Ascending aorta (tissue), 2 donors: ENCODE results near the gene B3GAT3. TPM values are rescaled to one million over a fixed set of nuclear protein-coding genes. Genes with fewer than 3 reads are reported as not detected.
"Not testable (repeated sequence)": the region's sequence is repeated elsewhere in the genome, so short reads cannot be mapped to it uniquely, and the experiment has no call there.

Experiments used
- DNase-seq, 2 donors: peaks; one replicate each; pipeline ENCODE4 v3.0.0-alpha.2; 2019; ENCODE audit warnings: low spot score in 2 of 2
- H3K27ac ChIP-seq, 2 donors: fragments of 200-600 bp; sonication (generic); one replicate each; pipeline ENCODE4 v1.5.1; 2016 to 2017; ENCODE audit warnings: mild to moderate bottlenecking in 1 of 2
- H3K27me3 ChIP-seq: fragments of 200-600 bp; sonication (generic); one replicate; pipeline ENCODE4 v1.5.1; 2017
- H3K36me3 ChIP-seq, 2 donors: fragments of 200-600 bp; sonication (generic); one replicate each; pipeline ENCODE4 v1.5.1; 2016
- H3K4me1 ChIP-seq, 2 donors: fragments of 200-600 bp; sonication (generic); one replicate each; pipeline ENCODE4 v1.5.1; 2016 to 2017; ENCODE audit warnings: mild to moderate bottlenecking in 1 of 2
- H3K4me3 ChIP-seq, 2 donors: fragments of 200-600 bp; sonication (generic); one replicate each; pipeline ENCODE4 v1.5.1; 2016 to 2017; ENCODE audit warnings: mild to moderate bottlenecking in 1 of 2
- H3K9me3 ChIP-seq, 2 donors: fragments of 200-600 bp; sonication (generic); one replicate each; pipeline ENCODE4 v1.5.1; 2016
- CTCF ChIP-seq, 3 experiments: fragments of 200-600 bp in 2 of 3; fragments of 450-650 bp in 1 of 3; sonication (generic) in 2 of 3; IDR thresholded peaks; one replicate each; pipeline ENCODE4 v1.5.1; 2016 to 2019; ENCODE audit warnings: antibody characterized with exemption in 3 of 3, mild to moderate bottlenecking in 1 of 3, moderate library complexity in 1 of 3
- intact Hi-C: fragments of 100-400 bp; cut with DNase I; formaldehyde crosslinking; loops from one replicate; pipeline ENCODE4 v1.15.1; 2023
- total RNA-seq: library from RNA; depleted of rRNA; stranded (reverse); fragments of >200 nt; gene quantifications from one replicate; pipeline ENCODE4 v1.1.0, GENCODE V29; 2016

B3GAT3 gene
- total RNA-seq, 1 donor from 2014 or later, result 61.3 TPM

GRCh38 chr11:62588966-62589637 lies 32.7 kb downstream of the B3GAT3 start:
- Histone ChIP-seq H3K27me3 (no peaks in the 10 kb centered on the region), H3K27ac (no peak overlapping the region), H3K4me1 (peaks cover 10 to 20% of the 10 kb centered on the region in 2 donors), H3K9me3 (no peaks in the 10 kb centered on the region), H3K36me3 (peaks cover 34 to 35% of the 10 kb centered on the region in 2 donors), H3K4me3 (no peak overlapping the region)
- no peak for DNase-seq
- TF ChIP-seq CTCF (IDR thresholded peaks at IDR 0.05), result no peak
- intact Hi-C loops, result no loop called here

GRCh38 chr11:62585356-62585755 lies 36.4 kb downstream of the B3GAT3 start:
- H3K27me3 ChIP-seq, H3K4me3 ChIP-seq, DNase-seq, H3K9me3 ChIP-seq, intact Hi-C loops, H3K4me1 ChIP-seq, H3K27ac ChIP-seq: not testable (repeated sequence)
- H3K36me3 ChIP-seq, result peaks cover 42 to 47% of the 10 kb centered on the region in 2 donors

- H3K27me3 ChIP-seq, H3K4me1 ChIP-seq, H3K9me3 ChIP-seq, H3K4me3 ChIP-seq, H3K27ac ChIP-seq, intact Hi-C loops, DNase-seq: not testable (repeated sequence)
- peaks cover 40 to 54% of the 10 kb centered on the region in 2 donors for H3K36me3 ChIP-seq
Observed at GRCh38 chr11:62581735-62582134, 40.1 kb downstream of the B3GAT3 start.

- no peaks in the 10 kb centered on the region for H3K27me3 ChIP-seq
- TF ChIP-seq CTCF (IDR thresholded peaks at IDR 0.05), result no peak
- intact Hi-C loops, result no loop called here
- H3K36me3 ChIP-seq, result peaks cover 35 to 60% of the 10 kb centered on the region in 2 donors
- H3K4me3 ChIP-seq, result no peak overlapping the region
- no peak for DNase-seq
- no peaks in the 10 kb centered on the region for H3K4me1 ChIP-seq
- no peak overlapping the region for H3K27ac ChIP-seq
- H3K9me3 ChIP-seq, result no peaks in the 10 kb centered on the region
Observed at GRCh38 chr11:62580959-62581715, 40.6 kb downstream of the B3GAT3 start.

- Histone ChIP-seq H3K4me1 (peaks cover 8 to 10% of the 10 kb centered on the region in 2 donors), H3K27ac (no peak overlapping the region), H3K4me3 (no peak overlapping the region), H3K9me3 (no peaks in the 10 kb centered on the region), H3K36me3 (peaks cover 26 to 51% of the 10 kb centered on the region in 2 donors), H3K27me3 (no peaks in the 10 kb centered on the region)
- no peak for DNase-seq
- intact Hi-C loops, result no loop called here
- no peak for TF ChIP-seq CTCF (IDR thresholded peaks at IDR 0.05)
Observed at GRCh38 chr11:62579252-62579651, 42.5 kb downstream of the B3GAT3 start.

GRCh38 chr11:62578541-62578940 lies 43.2 kb downstream of the B3GAT3 start:
- Histone ChIP-seq H3K4me1 (peaks cover 8 to 10% of the 10 kb centered on the region in 2 donors), H3K36me3 (peaks cover 26 to 46% of the 10 kb centered on the region in 2 donors), H3K27me3 (no peaks in the 10 kb centered on the region), H3K27ac (no peak overlapping the region), H3K9me3 (no peaks in the 10 kb centered on the region), H3K4me3 (no peak overlapping the region)
- no peak for TF ChIP-seq CTCF (IDR thresholded peaks at IDR 0.05)
- DNase-seq, result no peak
- intact Hi-C loops, result no loop called here
